Mesenchymal stem cell (in vitro differentiated cells and primary cell): ENCODE measurements around the gene UGGT2.
"Not testable (repeated sequence)": the region's sequence is repeated elsewhere in the genome, so short reads cannot be mapped to it uniquely, and the experiment has no call there.

Experiments
- DNase-seq: peaks from one replicate; pipeline ENCODE4 v3.0.0-alpha.2; 2013
- H2AFZ ChIP-seq: one replicate; pipeline ENCODE4 v1.6.1; 2013; ENCODE audit warnings: low read depth, mild to moderate bottlenecking, control low read depth, inconsistent platforms, low read length, moderate library complexity
- H2AK5ac ChIP-seq: 2 replicates; pipeline ENCODE4 v1.6.1; 2013; ENCODE audit warnings: low read length, moderate library complexity, mild to moderate bottlenecking, inconsistent platforms; ENCODE audit not compliant: severe bottlenecking
- H2BK120ac ChIP-seq: one replicate; pipeline ENCODE4 v1.6.1; 2013; ENCODE audit warnings: low read depth, mild to moderate bottlenecking, inconsistent platforms, low read length, moderate library complexity
- H2BK12ac ChIP-seq, 2 experiments: one replicate each; pipeline ENCODE4 v1.6.1; 2013; ENCODE audit warnings: inconsistent platforms in 2 of 2, low read length in 2 of 2, mild to moderate bottlenecking in 2 of 2, moderate library complexity in 2 of 2, control low read depth in 1 of 2
- H2BK15ac ChIP-seq: one replicate; pipeline ENCODE4 v1.6.1; 2013; ENCODE audit warnings: mild to moderate bottlenecking, low read depth, inconsistent platforms; ENCODE audit not compliant: poor library complexity, severe bottlenecking
- H2BK5ac ChIP-seq: 2 replicates; pipeline ENCODE4 v1.6.1; 2013; ENCODE audit warnings: low read depth, mild to moderate bottlenecking, low read length, control low read depth, inconsistent platforms; ENCODE audit not compliant: poor library complexity, severe bottlenecking
- H3K14ac ChIP-seq, 2 experiments: one replicate each; pipeline ENCODE4 v1.6.1; 2013; ENCODE audit warnings: inconsistent platforms in 2 of 2, low read length in 2 of 2, control low read depth in 1 of 2, mild to moderate bottlenecking in 1 of 2, moderate library complexity in 1 of 2
- H3K18ac ChIP-seq, 2 experiments: one replicate each; pipeline ENCODE4 v1.6.1; 2013; ENCODE audit warnings: inconsistent platforms in 2 of 2, low read length in 2 of 2, control low read depth in 1 of 2, low read depth in 1 of 2, mild to moderate bottlenecking in 1 of 2
- H3K23ac ChIP-seq, 2 experiments: one replicate each; pipeline ENCODE4 v1.6.1; 2013; ENCODE audit warnings: inconsistent platforms in 2 of 2, low read length in 2 of 2, mild to moderate bottlenecking in 2 of 2, moderate library complexity in 2 of 2, control low read depth in 1 of 2
- H3K27ac ChIP-seq: 2 replicates; pipeline ENCODE4 v1.5.1; 2013; ENCODE audit warnings: mild to moderate bottlenecking, moderate library complexity, low read length, control low read depth, inconsistent platforms; ENCODE audit not compliant: poor library complexity, severe bottlenecking
- H3K27me3 ChIP-seq, 2 experiments: 2 replicates each; pipeline versions ENCODE4 v1.6.1 to v1.7.0; 2013; ENCODE audit warnings: low read length in 2 of 2, mild to moderate bottlenecking in 2 of 2, moderate library complexity in 2 of 2, control low read depth in 1 of 2, inconsistent platforms in 1 of 2; ENCODE audit not compliant: control insufficient read depth in 1 of 2, insufficient read depth in 1 of 2
- H3K36me3 ChIP-seq, 2 experiments: 2 replicates each; pipeline versions ENCODE4 v1.6.1 to v1.7.0; 2013; ENCODE audit warnings: low read length in 2 of 2, control low read depth in 1 of 2, inconsistent platforms in 1 of 2, low read depth in 1 of 2, mild to moderate bottlenecking in 1 of 2; ENCODE audit not compliant: insufficient read depth in 2 of 2, control insufficient read depth in 1 of 2
- H3K4ac ChIP-seq, 2 experiments: one replicate each; pipeline ENCODE4 v1.6.1; 2013; ENCODE audit warnings: inconsistent platforms in 2 of 2, low read length in 2 of 2, mild to moderate bottlenecking in 2 of 2, moderate library complexity in 2 of 2, control low read depth in 1 of 2, low read depth in 1 of 2
- H3K4me1 ChIP-seq: 2 replicates; pipeline ENCODE4 v1.6.1; 2013; ENCODE audit warnings: low read depth, low read length, control low read depth; ENCODE audit not compliant: control insufficient read depth, insufficient read depth
- H3K4me2 ChIP-seq: 2 replicates; pipeline ENCODE4 v1.6.1; 2013; ENCODE audit warnings: low read length, mild to moderate bottlenecking, inconsistent platforms; ENCODE audit not compliant: poor library complexity, severe bottlenecking
- H3K4me3 ChIP-seq, 2 experiments: 2 replicates each; pipeline versions ENCODE4 v1.5.1 to v1.7.0; 2013; ENCODE audit warnings: low read length in 2 of 2, mild to moderate bottlenecking in 2 of 2, control low read depth in 1 of 2, low read depth in 1 of 2; ENCODE audit not compliant: insufficient read depth in 1 of 2
- H3K79me1 ChIP-seq: replicated peaks from 2 replicates; pipeline ENCODE4 v1.6.1; 2013; ENCODE audit warnings: mild to moderate bottlenecking, control low read depth, low read length, inconsistent platforms; ENCODE audit not compliant: poor library complexity, severe bottlenecking
- H3K9ac ChIP-seq: 2 replicates; pipeline ENCODE4 v1.7.0; 2013; ENCODE audit warnings: mild to moderate bottlenecking, low read length, moderate library complexity
- H3K9me3 ChIP-seq: 2 replicates; pipeline ENCODE4 v1.7.0; 2013; ENCODE audit warnings: mild to moderate bottlenecking, low read length; ENCODE audit not compliant: control insufficient read depth
- H4K8ac ChIP-seq: one replicate; pipeline ENCODE4 v1.6.1; 2013; ENCODE audit warnings: inconsistent platforms, mild to moderate bottlenecking, low read length, moderate library complexity
- H4K91ac ChIP-seq: one replicate; pipeline ENCODE4 v1.6.1; 2013; ENCODE audit warnings: mild to moderate bottlenecking, low read length, inconsistent platforms
- WGBS: methylation state at CpG from one replicate; pipeline ENCODE4 v1.1.7; 2013; ENCODE audit warnings: mixed read lengths; 5-methylcytosine and 5-hydroxymethylcytosine counted together

The UGGT2 gene

DNA sequence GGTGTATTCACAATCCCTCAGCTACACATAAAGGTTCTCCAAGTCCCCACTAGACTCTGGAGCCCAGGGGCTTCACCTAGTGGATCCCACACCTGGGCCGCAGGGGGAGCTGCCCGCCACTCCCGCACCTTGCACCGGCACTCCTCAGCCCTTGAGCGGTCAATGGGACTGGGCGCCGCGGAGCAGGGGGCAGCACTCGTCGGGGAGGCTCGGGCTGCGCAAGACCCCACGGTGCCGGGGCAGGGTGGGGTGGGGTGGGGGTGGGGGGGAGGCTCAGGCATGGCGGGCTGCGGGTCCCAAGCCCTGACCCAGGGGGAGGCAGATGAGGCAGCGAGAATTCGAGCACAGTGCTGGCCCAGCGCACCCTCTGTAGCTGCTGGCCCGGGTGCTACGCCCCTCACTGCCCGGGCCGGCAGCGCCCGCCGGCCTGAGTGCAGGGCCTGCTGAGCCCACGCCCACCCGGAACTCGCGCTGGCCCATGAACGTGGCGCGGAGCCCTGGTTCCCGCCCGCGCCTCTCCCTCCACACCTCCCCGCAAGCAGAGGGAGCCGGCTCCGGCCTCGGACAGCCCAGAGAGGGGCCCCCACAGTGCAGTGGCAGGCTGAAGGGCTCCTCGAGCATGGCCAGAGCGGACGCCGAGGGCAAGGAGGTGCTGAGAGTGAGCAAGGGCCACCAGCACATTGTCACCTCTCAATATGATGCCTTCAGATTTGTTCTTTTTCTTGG, 121.7 kb downstream of the UGGT2 start:
- no peak overlapping the region for H3K27ac ChIP-seq
- H3K23ac ChIP-seq: no peak overlapping the region
- no peak overlapping the region for H3K4me3 ChIP-seq
- no peak for DNase-seq
- H2AK5ac ChIP-seq: no peak overlapping the region
- no peak overlapping the region for H3K4ac ChIP-seq
- H2BK12ac ChIP-seq: no peak overlapping the region
- H2BK120ac ChIP-seq: no peak overlapping the region
- H4K8ac ChIP-seq: no peak overlapping the region
- H3K79me1 ChIP-seq: peaks cover 1% of the 10 kb centered on the region
- 94% methylated on average over 31 of the region's 44 CpGs for WGBS
- H3K4me1 ChIP-seq: no peaks in the 10 kb centered on the region
- no peak overlapping the region for H2BK15ac ChIP-seq
- H3K4me2 ChIP-seq: no peak overlapping the region
- peaks cover 18% of the 10 kb centered on the region for H3K9me3 ChIP-seq
- H3K27me3 ChIP-seq: no peaks in the 10 kb centered on the region
- H3K14ac ChIP-seq: no peak overlapping the region
- H2BK5ac ChIP-seq: no peak overlapping the region
- H4K91ac ChIP-seq: no peak overlapping the region
- no peak overlapping the region for H3K18ac ChIP-seq
- H2AFZ ChIP-seq: no peak overlapping the region
- H3K9ac ChIP-seq: no peak overlapping the region
- H3K36me3 ChIP-seq: peaks cover 22 to 50% of the 10 kb centered on the region in 2 experiments

DNA sequence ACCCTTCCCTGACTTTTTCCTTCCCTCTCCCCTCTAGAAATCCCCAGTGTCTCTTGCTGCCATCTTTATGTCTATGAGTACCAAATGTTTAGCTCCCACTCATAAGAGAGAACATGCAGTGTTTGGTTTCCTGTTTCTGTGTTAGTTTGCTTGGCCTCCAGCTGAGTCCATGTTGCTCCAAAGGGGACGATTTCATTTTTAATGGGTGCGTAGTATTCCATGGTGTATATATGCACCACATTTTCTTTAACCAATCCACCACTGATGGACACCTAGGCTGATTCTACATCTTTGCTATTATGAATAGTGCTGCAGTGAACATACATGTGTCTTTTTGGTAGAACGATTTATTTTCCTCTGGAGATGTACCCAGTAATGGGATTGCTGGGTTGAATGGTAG, 123.8 kb downstream of the UGGT2 start:
- Histone ChIP-seq H3K4ac (no peak overlapping the region), H3K18ac (no peak overlapping the region), H2BK120ac (no peak overlapping the region), H3K9ac (no peak overlapping the region), H2BK12ac (no peak overlapping the region), H3K27ac (no peak overlapping the region), H3K4me3 (no peak overlapping the region), H2AFZ (no peak overlapping the region), H4K8ac (no peak overlapping the region), H3K4me2 (no peak overlapping the region), H3K23ac (no peak overlapping the region), H3K9me3 (peaks cover 4% of the 10 kb centered on the region), H2BK5ac (no peak overlapping the region), H3K14ac (no peak overlapping the region), H3K36me3 (peaks cover 16 to 30% of the 10 kb centered on the region in 2 experiments), H3K4me1 (no peaks in the 10 kb centered on the region), H2BK15ac (no peak overlapping the region), H2AK5ac (no peak overlapping the region), H3K27me3 (no peaks in the 10 kb centered on the region), H4K91ac (no peak overlapping the region), H3K79me1 (peaks cover 1% of the 10 kb centered on the region)
- DNase-seq: no peak
- no CpG with 5 or more reads among the region's 3 CpGs for WGBS

DNA sequence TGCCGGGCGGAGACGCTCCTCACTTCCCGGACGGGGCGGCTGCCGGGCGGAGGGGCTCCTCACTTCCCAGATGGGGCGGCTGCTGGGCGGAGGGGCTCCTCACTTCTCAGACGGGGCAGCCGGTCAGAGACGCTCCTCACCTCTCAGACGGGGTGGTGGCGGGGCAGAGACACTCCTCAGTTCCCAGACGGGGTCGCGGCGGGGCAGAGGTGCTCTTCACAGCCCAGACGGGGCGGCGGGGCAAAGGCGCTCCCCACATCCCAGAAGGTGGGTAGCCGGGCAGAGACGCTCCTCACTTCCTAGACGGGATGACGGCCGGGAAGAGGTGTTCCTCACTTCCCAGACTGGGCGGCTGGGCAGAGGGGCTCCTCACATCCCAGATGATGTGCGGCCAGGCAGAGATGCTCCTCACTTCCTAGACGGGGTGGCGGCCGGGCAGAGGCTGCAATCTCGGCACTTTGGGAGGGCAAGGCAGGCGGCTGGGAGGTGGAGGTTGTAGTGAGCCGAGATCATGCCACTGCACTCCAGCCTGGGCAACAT, 124.8 kb downstream of the UGGT2 start:
- not testable (repeated sequence) for H3K4me1 ChIP-seq, H3K14ac ChIP-seq, H3K18ac ChIP-seq, H2BK5ac ChIP-seq, H3K23ac ChIP-seq, H3K9ac ChIP-seq, H2BK120ac ChIP-seq, H3K4me3 ChIP-seq, H4K91ac ChIP-seq, H3K27me3 ChIP-seq, H3K4me2 ChIP-seq, DNase-seq, H3K9me3 ChIP-seq, H3K27ac ChIP-seq, H3K79me1 ChIP-seq, H3K4ac ChIP-seq, H2BK12ac ChIP-seq, H2AFZ ChIP-seq, H4K8ac ChIP-seq, H2BK15ac ChIP-seq, H2AK5ac ChIP-seq
- 93% methylated on average over 32 of the region's 36 CpGs for WGBS
- H3K36me3 ChIP-seq: peaks cover 16 to 25% of the 10 kb centered on the region in 2 experiments

GRCh38 chr13:95926231-95926630, 127.0 kb downstream of the UGGT2 start:
- H3K4ac ChIP-seq: no peak overlapping the region
- H2BK120ac ChIP-seq: no peak overlapping the region
- H3K23ac ChIP-seq: no peak overlapping the region
- H3K4me2 ChIP-seq: no peak overlapping the region
- no peak overlapping the region for H2BK5ac ChIP-seq
- H3K4me3 ChIP-seq: no peak overlapping the region
- no peak for DNase-seq
- no peak overlapping the region for H4K8ac ChIP-seq
- no peak overlapping the region for H3K14ac ChIP-seq
- no peak overlapping the region for H2AFZ ChIP-seq
- H2AK5ac ChIP-seq: no peak overlapping the region
- H3K27ac ChIP-seq: peak overlapping the region; percentile 54
- H3K9me3 ChIP-seq: peaks cover 3% of the 10 kb centered on the region
- no peak overlapping the region for H2BK12ac ChIP-seq
- peaks cover 10 to 12% of the 10 kb centered on the region in 2 experiments for H3K36me3 ChIP-seq
- peaks cover 1% of the 10 kb centered on the region for H3K79me1 ChIP-seq
- H2BK15ac ChIP-seq: no peak overlapping the region
- no peak overlapping the region for H4K91ac ChIP-seq
- H3K27me3 ChIP-seq: no peaks in the 10 kb centered on the region
- H3K9ac ChIP-seq: no peak overlapping the region
- 94% methylated on average over 3 of the region's 3 CpGs for WGBS
- H3K18ac ChIP-seq: no peak overlapping the region
- H3K4me1 ChIP-seq: no peaks in the 10 kb centered on the region
